K562 (cell line): ENCODE data around the gene APIP. TPM values are rescaled to one million over a fixed set of nuclear protein-coding genes. Genes with fewer than 3 reads are reported as not detected.

Source experiments
- ATAC-seq: fragments of 200-7000 bp; cut with Tn5 transposase; 3 replicates; pipeline ENCODE4 v1.9.1; 2020; ENCODE audit warnings: moderate library complexity
- BruUV-seq: library from RNA; stranded (reverse); fragments of 400-500 nt; replicated peaks from 2 replicates; lab custom pipeline; 2021; lab: Mats Ljungman, UMichigan
- CTCF ChIA-PET: fragments of 300-600 bp; formaldehyde crosslinking; extraction: SDS; loops from one replicate; lab custom pipeline; 2021; ENCODE audit warnings: low intra/inter-chr PET ratio; lab: Yijun Ruan, JAX
- POLR2A ChIA-PET: fragments of 300-600, 350-650 bp; sonication (Branson Sonifier 250); formaldehyde crosslinking; extraction: SDS; loops from one replicate; lab custom pipeline; 2021; ENCODE audit warnings: antibody characterized with exemption, inconsistent platforms; lab: Yijun Ruan, JAX
- DNase-seq, 4 experiments: peaks; one replicate each; pipeline versions ENCODE4 v3.0.0 to v3.0.0-alpha.2; 2011 to 2018; ENCODE audit warnings: low spot score in 3 of 4, mixed read lengths in 3 of 4; ENCODE audit errors: extremely low read depth in 1 of 4
- FAIRE-seq: peaks from 2 replicates; lab custom pipeline; 2011; peaks lifted over from hg19 to GRCh38; lab: Jason Lieb, UNC
- H2AFZ ChIP-seq: 2 replicates; pipeline ENCODE4 v1.6.0; 2011; ENCODE audit warnings: low read depth, low read length, control low read depth, inconsistent platforms
- H3K27ac ChIP-seq: fragments of 200-600 bp; 3 replicates; pipeline ENCODE4 v1.8.0; 2011; ENCODE audit warnings: low read depth, mild to moderate bottlenecking, control low read depth, inconsistent platforms, low read length, moderate library complexity, mixed read lengths; ENCODE audit errors: extremely low read depth
- H3K27me3 ChIP-seq, 2 experiments: fragments of 300-600 bp in 1 of 2; 2 replicates in 1 of 2; 3 replicates in 1 of 2; pipeline versions ENCODE4 v1.6.0 to v1.8.0; 2011; ENCODE audit warnings: inconsistent platforms in 2 of 2, low read length in 2 of 2, mild to moderate bottlenecking in 1 of 2, mixed read lengths in 1 of 2, moderate library complexity in 1 of 2; ENCODE audit not compliant: control insufficient read depth in 2 of 2, insufficient read depth in 2 of 2
- H3K36me3 ChIP-seq: fragments of 300-600 bp; 3 replicates; pipeline ENCODE4 v1.8.0; 2011; ENCODE audit warnings: mild to moderate bottlenecking, low read length, inconsistent platforms; ENCODE audit not compliant: control insufficient read depth, insufficient read depth
- H3K4me1 ChIP-seq, 2 experiments: fragments of 200-600 bp in 1 of 2; replicated peaks in 1 of 2; 2 replicates in 1 of 2; 3 replicates in 1 of 2; pipeline versions ENCODE4 v1.5.1 to v1.8.0; 2011; ENCODE audit warnings: inconsistent platforms in 2 of 2, low read length in 2 of 2, mild to moderate bottlenecking in 1 of 2, mixed read lengths in 1 of 2, moderate library complexity in 1 of 2; ENCODE audit not compliant: control insufficient read depth in 2 of 2, insufficient read depth in 2 of 2
- H3K4me2 ChIP-seq: 2 replicates; pipeline ENCODE4 v1.6.1; 2011; ENCODE audit warnings: low read length, control low read depth, inconsistent platforms, mixed read lengths; ENCODE audit not compliant: insufficient read depth
- H3K4me3 ChIP-seq: fragments of 200-600 bp; sonication (generic), shearing (Covaris generic); 2 replicates; pipeline ENCODE4 v1.5.1; 2016; ENCODE audit warnings: control low read depth, inconsistent platforms
- H3K79me2 ChIP-seq: fragments of 200-600 bp; 3 replicates; pipeline ENCODE4 v1.8.0; 2011; ENCODE audit warnings: low read length, inconsistent platforms; ENCODE audit not compliant: control insufficient read depth, insufficient read depth
- H3K9ac ChIP-seq, 2 experiments: 2 replicates each; pipeline versions ENCODE4 v1.6.0 to v1.6.1; 2011; ENCODE audit warnings: low read depth in 2 of 2, low read length in 2 of 2, control low read depth in 1 of 2, inconsistent platforms in 1 of 2, mild to moderate bottlenecking in 1 of 2, mixed read lengths in 1 of 2; ENCODE audit not compliant: insufficient read depth in 1 of 2
- H3K9me1 ChIP-seq: one replicate; pipeline ENCODE4 v1.6.0; 2011; ENCODE audit warnings: inconsistent platforms, mild to moderate bottlenecking, low read length, moderate library complexity; ENCODE audit not compliant: control insufficient read depth, insufficient read depth
- H3K9me3 ChIP-seq: replicated peaks from 2 replicates; pipeline ENCODE4 v1.5.1; 2011; ENCODE audit warnings: low read depth, low read length, inconsistent platforms; ENCODE audit not compliant: control insufficient read depth, insufficient read depth
- H4K20me1 ChIP-seq: replicated peaks from 2 replicates; pipeline ENCODE4 v1.6.1; 2011; ENCODE audit warnings: low read length, inconsistent platforms, mixed read lengths; ENCODE audit not compliant: control insufficient read depth, insufficient read depth
- ARHGAP35 ChIP-seq: fragments of 450-650 bp; IDR thresholded peaks from 2 replicates; pipeline ENCODE4 v1.6.1; 2018; ENCODE audit not compliant: partially characterized antibody
- ETV1 ChIP-seq: fragments of 450-650 bp; conservative IDR thresholded peaks from 2 replicates; pipeline ENCODE4 v1.6.1; 2016; ENCODE audit warnings: missing genetic modification characterization, control low read depth, low read depth, missing compliant biosample characterization
- RAD21 ChIP-seq, 2 experiments: fragments of 250-450 bp in 1 of 2; fragments of 450-650 bp in 1 of 2; sonication (Bioruptor Pico) in 1 of 2; formaldehyde crosslinking in 1 of 2; IDR thresholded peaks in 1 of 2; conservative IDR thresholded peaks in 1 of 2; 2 replicates each; pipeline versions ENCODE4 v1.4.0 to v1.8.0; 2020 to 2022; ENCODE audit warnings: mild to moderate bottlenecking in 2 of 2, moderate library complexity in 1 of 2
- REST ChIP-seq, 2 experiments: fragments of 450-650 bp; formaldehyde crosslinking in 1 of 2; IDR thresholded peaks; 2 replicates each; pipeline versions ENCODE4 v1.4.0 to v1.6.1; 2014 to 2020; ENCODE audit warnings: mild to moderate bottlenecking in 2 of 2, borderline replicate concordance in 1 of 2, low read depth in 1 of 2
- SUPT5H ChIP-seq: fragments of 450-650 bp; IDR thresholded peaks from 2 replicates; pipeline ENCODE4 v1.6.1; 2016
- TRIM24 ChIP-seq, 2 experiments: fragments of 450-650 bp; IDR thresholded peaks; 2 replicates each; pipeline ENCODE4 v1.6.1; 2016
- ZBTB43 ChIP-seq: sonication (generic); formaldehyde crosslinking; IDR thresholded peaks from 2 replicates; pipeline ENCODE4 v1.8.0; 2023; ENCODE audit warnings: mild to moderate bottlenecking, missing genetic modification reagents
- WGBS: fragments of 100-300 bp; shearing (Covaris generic); methylation state at CpG from one replicate; pipeline ENCODE4 v1.1.6; 2016; ENCODE audit warnings: low coverage, mixed read lengths; ENCODE audit not compliant: insufficient coverage; ENCODE audit errors: missing lambda C conversion rate; 5-methylcytosine and 5-hydroxymethylcytosine counted together
- in situ Hi-C: fragments of 300-500 bp; cut with MboI; formaldehyde crosslinking; loops from 4 replicates; pipeline ENCODE4 v1.15.0; 2018; ENCODE audit warnings: inconsistent platforms, mixed read lengths
- intact Hi-C: fragments of 100-400 bp; cut with micrococcal nuclease; formaldehyde crosslinking; loops from 2 replicates; pipeline ENCODE4 v1.14.2; 2022
- polyA plus RNA-seq, 8 experiments: library from polyadenylated mRNA; depleted of rRNA in 4 of 8; stranded (reverse) in 5 of 8; unstranded in 3 of 8; fragments of >200 nt; fragmentation: Nextera tagmentation in 2 of 8; fragmentation: Illumina TruSeq in 1 of 8; extraction: Ambion mirVana in 2 of 8; extraction: Trizol in 1 of 8; gene quantifications; 2 replicates each; pipeline versions ENCODE4 v1.2.1 to v1.2.3, GENCODE V29; 2011 to 2014; ENCODE audit warnings: inconsistent platforms in 1 of 8, missing spikeins in 1 of 8
- total RNA-seq, 7 experiments: library from RNA; depleted of rRNA in 6 of 7; stranded (reverse); fragments of >200 nt in 6 of 7; fragmentation: Illumina TruSeq in 2 of 7; extraction: Trizol in 2 of 7; gene quantifications; 2 replicates each; pipeline versions ENCODE4 v1.2.1 to v1.2.3, GENCODE V29; 2011 to 2021; ENCODE audit warnings: low replicate concordance in 1 of 7

The APIP gene
- total and polyA plus RNA-seq, 9 of the 15 experiments (the other 6 are each of a cell fraction or from before 2014, with no cell fraction given), result 63.7 to 110 (median 82.8) TPM

GRCh38 chr11:34926101-34926830, 10.1 kb upstream of the APIP start:
- in situ Hi-C loops (loop anchor here (5.0 to 25.0 kb wide), 2 partner anchors 311 to 466 kb away; no protein-coding TSS in a partner anchor), intact Hi-C loops (loop anchor here (1.0 to 5.0 kb wide), 6 partner anchors 71 to 561 kb away; no protein-coding TSS in a partner anchor)
- POLR2A ChIA-PET, result interaction anchor here (0.6 to 0.8 kb wide), 3 partner anchors 9 to 1065 kb away, joined by 3 to 4 read pairs (median 3); no protein-coding TSS in a partner anchor
- Histone ChIP-seq H3K4me3 (no peak overlapping the region), H3K9me1 (no peaks in the 10 kb centered on the region), H3K36me3 (0 out of 3 replicates have a peak, but pooled peaks cover under 1% of the 10 kb centered on the region), H3K79me2 (peaks cover 87% of the 10 kb centered on the region), H4K20me1 (0 out of 2 replicates have a peak, but pooled peaks cover 5% of the 10 kb centered on the region), H3K9me3 (no peaks in the 10 kb centered on the region), H3K27me3 (no peaks in the 10 kb centered on the region), H3K4me2 (no peak overlapping the region), H2AFZ (no peak overlapping the region), H3K4me1 (peaks cover 0 to 4% of the 10 kb centered on the region in 2 experiments; a peak in 3 of 5 replicates), H3K27ac (no peak overlapping the region), H3K9ac (no peak overlapping the region)
- BruUV-seq, result no TSS peak
- 5% methylated on average over 2 of the region's 2 CpGs for WGBS
- CTCF ChIA-PET, result interaction anchor here (2.2 to 2.9 kb wide), 2 partner anchors 312 to 465 kb away, joined by 8 to 9 read pairs; no protein-coding TSS in a partner anchor
- DNase-seq, result peak in 1 of 4 experiments; percentile 54
- ATAC-seq, result peak; percentile 75
- peak; percentile 56 for FAIRE-seq
- TF ChIP-seq ZBTB43 (CRISPR knock-in tag) (no peak), REST (IDR thresholded peaks at IDR 0.05; ENCODE audit: borderline replicate concordance) (peak; percentile 69; the same call in 1 of the 2 replicates), REST (CRISPR knock-in tag; IDR thresholded peaks at IDR 0.05; ENCODE audit: low read depth) (no peak), RAD21 (CRISPR knock-in tag; conservative IDR thresholded peaks at IDR 0.05 in 1 of 2, IDR thresholded peaks at IDR 0.05 in 1 of 2) (peak; percentile 89 to 91), SUPT5H (no peak), TRIM24 (IDR thresholded peaks at IDR 0.05) (no peak), ETV1 (tag) (no peak), ARHGAP35 (no peak)
